WTC11 (cell line): Measurements from ENCODE around the gene SCN9A.

Experiments
- AFF4 ChIP-seq: sonication (generic); formaldehyde crosslinking; IDR thresholded peaks from 2 replicates; pipeline ENCODE4 v1.8.1; 2023; ENCODE audit warnings: mild to moderate bottlenecking, missing genetic modification reagents, borderline replicate concordance
- ATF2 ChIP-seq: sonication (generic); formaldehyde crosslinking; IDR thresholded peaks from 2 replicates; pipeline ENCODE4 v1.8.1; 2022; ENCODE audit warnings: low read depth, missing genetic modification reagents, borderline replicate concordance
- CTCF ChIP-seq: fragments of 200-600 bp; IDR thresholded peaks from 2 replicates; pipeline ENCODE4 v1.8.0; 2022; ENCODE audit warnings: antibody characterized with exemption
- E2F4 ChIP-seq: sonication (generic); formaldehyde crosslinking; IDR thresholded peaks from 2 replicates; pipeline ENCODE4 v1.8.1; 2022; ENCODE audit warnings: low read depth, mild to moderate bottlenecking, moderate library complexity, missing genetic modification reagents, borderline replicate concordance
- ETV6 ChIP-seq: sonication (generic); formaldehyde crosslinking; IDR thresholded peaks from 2 replicates; pipeline ENCODE4 v1.8.1; 2022; ENCODE audit warnings: mild to moderate bottlenecking, missing genetic modification reagents
- HMGXB4 ChIP-seq: sonication (generic); formaldehyde crosslinking; IDR thresholded peaks from 2 replicates; pipeline ENCODE4 v1.8.1; 2023; ENCODE audit warnings: mild to moderate bottlenecking, moderate library complexity, missing genetic modification reagents
- JUN ChIP-seq: sonication (generic); formaldehyde crosslinking; IDR thresholded peaks from 2 replicates; pipeline ENCODE4 v1.8.0; 2023; ENCODE audit warnings: mild to moderate bottlenecking, missing genetic modification reagents
- NR2C2 ChIP-seq: sonication (generic); formaldehyde crosslinking; IDR thresholded peaks from 2 replicates; pipeline ENCODE4 v1.8.0; 2022; ENCODE audit warnings: mild to moderate bottlenecking, missing genetic modification reagents
- PREB ChIP-seq: sonication (generic); formaldehyde crosslinking; IDR thresholded peaks from 2 replicates; pipeline ENCODE4 v1.8.1; 2022; ENCODE audit warnings: mild to moderate bottlenecking, missing genetic modification reagents, moderate library complexity, borderline replicate concordance
- TEAD4 ChIP-seq: sonication (generic); formaldehyde crosslinking; IDR thresholded peaks from 2 replicates; pipeline ENCODE4 v1.8.0; 2022; ENCODE audit warnings: mild to moderate bottlenecking, missing genetic modification reagents
- ZNF121 ChIP-seq: sonication (generic); formaldehyde crosslinking; IDR thresholded peaks from 2 replicates; pipeline ENCODE4 v1.8.0; 2023; ENCODE audit warnings: missing genetic modification reagents
- TF ChIP-seq, protein P1 (sequence below): sonication (generic); formaldehyde crosslinking; IDR thresholded peaks from 2 replicates; pipeline ENCODE4 v1.8.0; 2022; ENCODE audit warnings: mild to moderate bottlenecking, missing genetic modification reagents
- TF ChIP-seq, protein P2 (sequence below): sonication (generic); formaldehyde crosslinking; IDR thresholded peaks from 2 replicates; pipeline ENCODE4 v1.8.0; 2023; ENCODE audit warnings: missing genetic modification reagents, mild to moderate bottlenecking, borderline replicate concordance

DNA sequence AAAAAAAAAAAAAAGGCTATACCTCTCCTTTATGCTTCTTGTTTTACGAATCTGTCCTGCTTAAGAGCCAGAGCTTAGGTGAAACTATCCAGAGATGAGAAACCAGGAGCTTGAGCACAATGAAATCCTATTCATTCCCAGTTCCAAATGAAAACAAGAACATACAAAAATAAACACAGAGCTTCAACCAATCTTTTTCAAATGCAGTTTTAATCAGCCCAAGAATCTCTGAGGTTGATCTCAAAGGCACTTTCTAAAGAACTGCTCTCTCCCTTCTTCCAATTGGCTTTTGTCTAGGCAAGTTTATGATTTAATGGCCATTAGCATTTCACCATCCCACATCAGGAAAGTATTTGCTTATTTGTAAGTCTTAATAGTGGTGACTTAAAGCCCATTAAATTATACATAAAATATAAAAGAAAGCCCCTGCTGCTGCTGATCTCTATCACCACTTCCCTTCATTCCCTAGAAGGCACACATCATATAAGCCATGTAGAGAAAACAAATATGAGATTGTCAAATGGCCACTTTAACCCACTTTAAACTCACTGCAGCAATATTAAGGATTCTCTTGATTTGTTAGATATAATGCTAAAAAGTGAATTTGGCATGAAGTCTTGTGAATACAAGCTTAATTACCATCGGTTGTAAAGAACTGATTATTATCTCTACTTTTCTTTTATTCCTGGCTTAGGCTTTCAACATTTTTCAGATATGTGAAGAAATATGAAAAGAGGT lies 29.3 kb upstream of the SCN9A start:
- TF ChIP-seq AFF4 (CRISPR knock-in tag), result no peak
- no peak for TF ChIP-seq PREB (CRISPR knock-in tag)
- TF ChIP-seq HMGXB4 (CRISPR knock-in tag), result no peak
- no peak for TF ChIP-seq JUN (CRISPR knock-in tag)
- TF ChIP-seq, protein P1, sequence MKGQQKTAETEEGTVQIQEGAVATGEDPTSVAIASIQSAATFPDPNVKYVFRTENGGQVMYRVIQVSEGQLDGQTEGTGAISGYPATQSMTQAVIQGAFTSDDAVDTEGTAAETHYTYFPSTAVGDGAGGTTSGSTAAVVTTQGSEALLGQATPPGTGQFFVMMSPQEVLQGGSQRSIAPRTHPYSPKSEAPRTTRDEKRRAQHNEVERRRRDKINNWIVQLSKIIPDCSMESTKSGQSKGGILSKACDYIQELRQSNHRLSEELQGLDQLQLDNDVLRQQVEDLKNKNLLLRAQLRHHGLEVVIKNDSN, result no peak
- no peak for TF ChIP-seq ATF2 (CRISPR knock-in tag)
- TF ChIP-seq ZNF121, result no peak
- TF ChIP-seq CTCF, result no peak
- TF ChIP-seq TEAD4 (CRISPR knock-in tag), result no peak
- TF ChIP-seq, protein P2, sequence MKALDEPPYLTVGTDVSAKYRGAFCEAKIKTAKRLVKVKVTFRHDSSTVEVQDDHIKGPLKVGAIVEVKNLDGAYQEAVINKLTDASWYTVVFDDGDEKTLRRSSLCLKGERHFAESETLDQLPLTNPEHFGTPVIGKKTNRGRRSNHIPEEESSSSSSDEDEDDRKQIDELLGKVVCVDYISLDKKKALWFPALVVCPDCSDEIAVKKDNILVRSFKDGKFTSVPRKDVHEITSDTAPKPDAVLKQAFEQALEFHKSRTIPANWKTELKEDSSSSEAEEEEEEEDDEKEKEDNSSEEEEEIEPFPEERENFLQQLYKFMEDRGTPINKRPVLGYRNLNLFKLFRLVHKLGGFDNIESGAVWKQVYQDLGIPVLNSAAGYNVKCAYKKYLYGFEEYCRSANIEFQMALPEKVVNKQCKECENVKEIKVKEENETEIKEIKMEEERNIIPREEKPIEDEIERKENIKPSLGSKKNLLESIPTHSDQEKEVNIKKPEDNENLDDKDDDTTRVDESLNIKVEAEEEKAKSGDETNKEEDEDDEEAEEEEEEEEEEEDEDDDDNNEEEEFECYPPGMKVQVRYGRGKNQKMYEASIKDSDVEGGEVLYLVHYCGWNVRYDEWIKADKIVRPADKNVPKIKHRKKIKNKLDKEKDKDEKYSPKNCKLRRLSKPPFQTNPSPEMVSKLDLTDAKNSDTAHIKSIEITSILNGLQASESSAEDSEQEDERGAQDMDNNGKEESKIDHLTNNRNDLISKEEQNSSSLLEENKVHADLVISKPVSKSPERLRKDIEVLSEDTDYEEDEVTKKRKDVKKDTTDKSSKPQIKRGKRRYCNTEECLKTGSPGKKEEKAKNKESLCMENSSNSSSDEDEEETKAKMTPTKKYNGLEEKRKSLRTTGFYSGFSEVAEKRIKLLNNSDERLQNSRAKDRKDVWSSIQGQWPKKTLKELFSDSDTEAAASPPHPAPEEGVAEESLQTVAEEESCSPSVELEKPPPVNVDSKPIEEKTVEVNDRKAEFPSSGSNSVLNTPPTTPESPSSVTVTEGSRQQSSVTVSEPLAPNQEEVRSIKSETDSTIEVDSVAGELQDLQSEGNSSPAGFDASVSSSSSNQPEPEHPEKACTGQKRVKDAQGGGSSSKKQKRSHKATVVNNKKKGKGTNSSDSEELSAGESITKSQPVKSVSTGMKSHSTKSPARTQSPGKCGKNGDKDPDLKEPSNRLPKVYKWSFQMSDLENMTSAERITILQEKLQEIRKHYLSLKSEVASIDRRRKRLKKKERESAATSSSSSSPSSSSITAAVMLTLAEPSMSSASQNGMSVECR (CRISPR knock-in tag), result no peak
- TF ChIP-seq E2F4, result no peak
- no peak for TF ChIP-seq ETV6 (CRISPR knock-in tag)
- TF ChIP-seq NR2C2 (CRISPR knock-in tag), result no peak
